ENCODE results near the gene ADAMTSL1.
A peak's percentile ranks its signal among the peaks of the same experiment; 100 is the strongest.

Gene ADAMTSL1

GRCh38 chr9:18495065-18495464, 21.1 kb downstream of the ADAMTSL1 start:
- TF ChIP-seq, protein P1, sequence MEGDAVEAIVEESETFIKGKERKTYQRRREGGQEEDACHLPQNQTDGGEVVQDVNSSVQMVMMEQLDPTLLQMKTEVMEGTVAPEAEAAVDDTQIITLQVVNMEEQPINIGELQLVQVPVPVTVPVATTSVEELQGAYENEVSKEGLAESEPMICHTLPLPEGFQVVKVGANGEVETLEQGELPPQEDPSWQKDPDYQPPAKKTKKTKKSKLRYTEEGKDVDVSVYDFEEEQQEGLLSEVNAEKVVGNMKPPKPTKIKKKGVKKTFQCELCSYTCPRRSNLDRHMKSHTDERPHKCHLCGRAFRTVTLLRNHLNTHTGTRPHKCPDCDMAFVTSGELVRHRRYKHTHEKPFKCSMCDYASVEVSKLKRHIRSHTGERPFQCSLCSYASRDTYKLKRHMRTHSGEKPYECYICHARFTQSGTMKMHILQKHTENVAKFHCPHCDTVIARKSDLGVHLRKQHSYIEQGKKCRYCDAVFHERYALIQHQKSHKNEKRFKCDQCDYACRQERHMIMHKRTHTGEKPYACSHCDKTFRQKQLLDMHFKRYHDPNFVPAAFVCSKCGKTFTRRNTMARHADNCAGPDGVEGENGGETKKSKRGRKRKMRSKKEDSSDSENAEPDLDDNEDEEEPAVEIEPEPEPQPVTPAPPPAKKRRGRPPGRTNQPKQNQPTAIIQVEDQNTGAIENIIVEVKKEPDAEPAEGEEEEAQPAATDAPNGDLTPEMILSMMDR (conservative IDR thresholded peaks at IDR 0.05; ENCODE audit: low read depth, low read length) = no peak
- H3K4me3 ChIP-seq (ENCODE audit: low read depth, low read length) = no peak overlapping the region
- DNase-seq (ENCODE audit: low read depth) = no peak

- TF ChIP-seq, protein P1 (conservative IDR thresholded peaks at IDR 0.05; ENCODE audit: low read depth, low read length) = no peak
- DNase-seq (ENCODE audit: low read depth) = no peak
- no peak overlapping the region for H3K4me3 ChIP-seq (ENCODE audit: low read depth, low read length)
These were observed 22.5 kb downstream of the ADAMTSL1 start for GRCh38 chr9:18496256-18497000.

DNA sequence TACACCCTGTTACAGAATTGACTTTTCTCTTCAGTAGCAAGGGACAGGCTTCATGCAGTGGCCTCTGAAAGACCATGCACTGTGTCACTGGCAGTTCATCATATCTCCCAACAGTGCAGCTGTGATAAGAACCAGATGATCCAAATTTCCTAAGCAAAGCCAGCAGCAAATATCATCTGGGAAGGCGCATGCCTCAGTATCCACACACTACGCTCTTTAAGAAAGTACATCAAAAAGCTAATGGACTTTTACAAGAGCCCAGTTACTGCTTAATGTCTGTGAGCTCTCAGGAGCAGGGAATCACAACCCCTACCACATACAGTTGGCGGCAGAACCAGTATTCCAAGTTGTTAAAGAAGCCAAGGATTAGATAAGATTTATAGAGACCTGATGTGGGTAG, 25.1 kb downstream of the ADAMTSL1 start:
- TF ChIP-seq, protein P1 (conservative IDR thresholded peaks at IDR 0.05; ENCODE audit: low read depth, low read length) = no peak
- no peak overlapping the region for H3K4me3 ChIP-seq (ENCODE audit: low read depth, low read length)
- no peak for DNase-seq (ENCODE audit: low read depth)

GRCh38 chr9:18499980-18500379, 26.0 kb downstream of the ADAMTSL1 start:
- TF ChIP-seq, protein P1 (conservative IDR thresholded peaks at IDR 0.05; ENCODE audit: low read depth, low read length) = no peak
- DNase-seq (ENCODE audit: low read depth) = peak; percentile 59
- no peak overlapping the region for H3K4me3 ChIP-seq (ENCODE audit: low read depth, low read length)

DNA sequence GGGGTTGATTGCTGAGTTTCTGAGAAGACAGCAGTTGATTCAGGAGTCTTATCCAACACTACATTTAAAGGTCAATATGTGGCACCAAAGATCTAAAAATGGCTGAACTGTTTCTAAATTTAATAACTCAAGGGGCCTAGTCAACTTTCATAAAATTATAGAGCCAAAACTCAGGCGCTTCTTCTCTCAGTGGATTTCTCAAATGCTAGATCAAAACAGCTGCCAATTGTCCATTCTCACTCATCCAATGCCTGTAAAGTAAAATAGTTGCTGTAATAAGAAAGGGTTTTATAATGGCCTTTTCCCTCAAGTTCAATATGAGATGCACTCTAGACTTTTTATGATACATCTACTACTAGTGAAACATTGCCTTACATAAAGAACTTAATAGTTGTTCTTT, 26.5 kb downstream of the ADAMTSL1 start:
- DNase-seq (ENCODE audit: low read depth) = no peak
- no peak overlapping the region for H3K4me3 ChIP-seq (ENCODE audit: low read depth, low read length)
- TF ChIP-seq, protein P1 (conservative IDR thresholded peaks at IDR 0.05; ENCODE audit: low read depth, low read length) = no peak

- TF ChIP-seq, protein P1 (conservative IDR thresholded peaks at IDR 0.05; ENCODE audit: low read depth, low read length) = no peak
- no peak for DNase-seq (ENCODE audit: low read depth)
- H3K4me3 ChIP-seq (ENCODE audit: low read depth, low read length) = no peak overlapping the region
These were observed 28.0 kb downstream of the ADAMTSL1 start for GRCh38 chr9:18501949-18502348.

DNA sequence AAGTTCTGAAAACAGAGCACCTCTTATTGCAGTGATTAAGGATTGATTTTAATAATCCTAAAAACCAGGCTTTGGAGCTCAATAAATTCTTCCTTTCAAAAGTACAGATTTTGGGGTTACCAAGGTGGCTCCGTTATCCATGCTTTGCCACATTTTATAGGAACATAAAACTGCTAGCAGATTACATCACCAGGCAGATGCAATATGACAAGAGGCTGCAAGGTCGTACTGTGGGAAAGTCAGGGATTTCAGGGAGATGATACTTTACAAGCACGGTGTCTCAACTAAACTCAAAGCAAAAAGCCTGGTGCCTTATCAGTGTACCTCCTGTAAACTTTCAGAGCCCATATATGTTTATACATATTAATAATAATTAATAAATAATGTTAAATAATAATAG, 28.6 kb downstream of the ADAMTSL1 start:
- no peak overlapping the region for H3K4me3 ChIP-seq (ENCODE audit: low read depth, low read length)
- TF ChIP-seq, protein P1 (conservative IDR thresholded peaks at IDR 0.05; ENCODE audit: low read depth, low read length) = no peak
- peak; percentile 55 for DNase-seq (ENCODE audit: low read depth)
